C4-2B (cell line): ENCODE data around the gene KRTAP5-7.

ENCODE experiments used
- H3K27ac ChIP-seq: fragments of 450-650 bp; 2 replicates; pipeline ENCODE4 v1.5.1; 2017
- ZFX ChIP-seq: fragments of 450-650 bp; IDR thresholded peaks from 2 replicates; pipeline ENCODE4 v1.6.1; 2017
- TF ChIP-seq, protein P1 (sequence below): fragments of 450-650 bp; conservative IDR thresholded peaks from 2 replicates; pipeline ENCODE4 v1.5.1; 2017; ENCODE audit warnings: mild to moderate bottlenecking

KRTAP5-7 gene

DNA sequence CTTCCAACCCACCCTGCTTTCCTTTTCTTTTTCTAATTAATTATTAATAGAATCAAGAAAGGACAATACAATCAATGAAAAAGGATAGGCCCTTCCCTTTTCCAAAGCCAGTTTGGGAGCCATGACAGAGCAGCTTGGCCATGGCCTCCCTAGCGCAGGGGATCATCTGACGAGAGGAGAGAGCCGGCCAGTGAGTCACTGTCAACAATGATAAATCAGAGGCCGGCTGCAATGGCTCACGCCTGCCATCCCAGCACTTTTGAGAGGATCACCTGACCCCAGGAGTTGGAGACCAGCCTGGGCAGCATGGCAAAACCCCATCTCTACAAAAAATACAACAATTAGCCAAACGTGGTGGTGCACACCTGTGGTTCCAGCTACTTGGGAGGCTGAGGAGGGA lies 27.5 kb upstream of the KRTAP5-7 start:
- TF ChIP-seq, protein P1, sequence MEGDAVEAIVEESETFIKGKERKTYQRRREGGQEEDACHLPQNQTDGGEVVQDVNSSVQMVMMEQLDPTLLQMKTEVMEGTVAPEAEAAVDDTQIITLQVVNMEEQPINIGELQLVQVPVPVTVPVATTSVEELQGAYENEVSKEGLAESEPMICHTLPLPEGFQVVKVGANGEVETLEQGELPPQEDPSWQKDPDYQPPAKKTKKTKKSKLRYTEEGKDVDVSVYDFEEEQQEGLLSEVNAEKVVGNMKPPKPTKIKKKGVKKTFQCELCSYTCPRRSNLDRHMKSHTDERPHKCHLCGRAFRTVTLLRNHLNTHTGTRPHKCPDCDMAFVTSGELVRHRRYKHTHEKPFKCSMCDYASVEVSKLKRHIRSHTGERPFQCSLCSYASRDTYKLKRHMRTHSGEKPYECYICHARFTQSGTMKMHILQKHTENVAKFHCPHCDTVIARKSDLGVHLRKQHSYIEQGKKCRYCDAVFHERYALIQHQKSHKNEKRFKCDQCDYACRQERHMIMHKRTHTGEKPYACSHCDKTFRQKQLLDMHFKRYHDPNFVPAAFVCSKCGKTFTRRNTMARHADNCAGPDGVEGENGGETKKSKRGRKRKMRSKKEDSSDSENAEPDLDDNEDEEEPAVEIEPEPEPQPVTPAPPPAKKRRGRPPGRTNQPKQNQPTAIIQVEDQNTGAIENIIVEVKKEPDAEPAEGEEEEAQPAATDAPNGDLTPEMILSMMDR = no peak
- no peak for TF ChIP-seq ZFX
- no peak overlapping the region for H3K27ac ChIP-seq

DNA sequence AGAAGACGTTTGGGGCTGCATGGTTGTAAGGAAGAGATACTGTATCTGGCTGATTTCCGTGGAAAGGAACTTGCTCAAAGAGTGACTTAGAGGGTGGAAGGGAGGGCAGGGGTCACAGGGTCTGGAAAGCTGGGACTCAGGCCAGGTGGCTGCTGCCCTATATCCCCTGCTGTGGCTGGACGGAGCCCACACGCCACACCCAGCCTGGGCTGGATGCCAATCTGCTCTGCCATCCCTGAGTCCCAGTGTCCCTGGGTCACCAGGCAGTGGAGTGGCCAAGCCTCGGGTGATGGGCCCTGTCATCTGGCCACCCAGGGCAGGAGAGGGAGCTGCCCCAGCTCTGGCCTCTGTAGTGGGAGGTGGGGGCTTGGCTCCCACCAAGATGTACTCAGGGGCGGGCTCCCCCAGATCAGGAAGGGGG lies 26.5 kb upstream of the KRTAP5-7 start:
- TF ChIP-seq ZFX = no peak
- TF ChIP-seq, protein P1 = no peak
- no peak overlapping the region for H3K27ac ChIP-seq

DNA sequence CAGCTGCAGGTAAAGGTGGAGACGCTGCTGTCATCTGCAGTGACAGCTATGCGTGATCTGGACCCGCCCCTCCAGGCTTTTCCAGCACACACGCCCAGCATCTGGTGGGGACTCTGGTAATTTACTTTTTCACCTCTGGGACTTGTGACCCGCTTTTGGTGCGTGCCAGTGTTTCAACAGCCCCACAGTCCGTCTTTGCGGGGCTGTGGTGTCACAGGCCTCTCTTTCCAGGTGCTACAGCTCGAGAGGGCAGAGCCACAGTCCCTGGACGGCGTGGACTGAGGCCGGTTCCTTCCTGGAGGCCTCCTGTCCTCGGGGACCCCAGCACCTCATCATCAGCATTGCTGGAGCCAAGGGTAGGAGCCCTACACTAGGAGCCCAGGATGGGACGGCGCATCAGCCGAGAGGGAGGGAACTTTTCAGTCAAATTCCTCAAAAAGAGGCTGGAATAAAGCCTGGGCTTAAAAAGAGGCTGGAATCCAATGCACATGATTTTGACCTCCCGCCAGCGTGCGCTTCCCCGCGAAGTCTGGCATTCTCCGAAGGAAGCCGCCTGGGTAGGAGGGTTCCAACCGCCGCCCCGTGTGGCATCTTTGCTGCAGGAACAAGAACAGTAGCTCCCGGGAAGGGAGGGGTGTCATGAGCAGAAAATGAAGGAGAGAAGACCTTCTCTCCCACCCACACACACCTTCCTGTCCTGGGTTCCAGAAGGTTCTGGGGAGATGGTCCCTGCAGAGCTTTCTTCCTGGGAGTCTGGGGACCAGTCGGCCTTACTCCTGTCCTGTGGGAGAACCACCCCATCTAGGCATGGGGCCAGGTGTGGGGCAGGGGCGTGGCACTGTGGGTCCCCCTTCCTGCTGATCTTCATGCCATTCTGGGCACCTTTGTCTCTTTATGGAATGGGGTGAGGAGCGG lies 25.7 kb upstream of the KRTAP5-7 start:
- TF ChIP-seq, protein P1 = no peak
- no peak for TF ChIP-seq ZFX
- no peak overlapping the region for H3K27ac ChIP-seq

DNA sequence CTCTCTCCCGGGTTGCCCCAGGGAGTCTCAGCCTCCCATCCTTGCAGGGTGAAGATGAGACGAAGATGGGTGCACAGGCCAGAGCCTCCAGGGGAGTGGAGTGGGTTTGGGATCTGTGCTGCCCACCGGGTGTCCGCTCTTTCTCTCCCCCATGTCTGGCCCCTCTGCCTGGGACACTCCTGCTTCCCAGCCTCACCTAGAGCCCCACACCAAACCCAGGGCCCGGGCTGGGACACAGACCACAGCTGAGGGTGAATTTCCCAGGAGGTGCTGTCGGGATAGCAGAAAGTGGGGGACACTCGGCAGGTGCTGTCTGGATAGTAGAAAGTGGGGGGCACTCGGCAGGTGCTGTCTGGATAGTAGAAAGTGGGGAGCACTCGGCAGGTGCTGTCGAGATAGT lies 25.0 kb upstream of the KRTAP5-7 start:
- H3K27ac ChIP-seq = no peak overlapping the region
- TF ChIP-seq, protein P1 = no peak
- no peak for TF ChIP-seq ZFX

DNA sequence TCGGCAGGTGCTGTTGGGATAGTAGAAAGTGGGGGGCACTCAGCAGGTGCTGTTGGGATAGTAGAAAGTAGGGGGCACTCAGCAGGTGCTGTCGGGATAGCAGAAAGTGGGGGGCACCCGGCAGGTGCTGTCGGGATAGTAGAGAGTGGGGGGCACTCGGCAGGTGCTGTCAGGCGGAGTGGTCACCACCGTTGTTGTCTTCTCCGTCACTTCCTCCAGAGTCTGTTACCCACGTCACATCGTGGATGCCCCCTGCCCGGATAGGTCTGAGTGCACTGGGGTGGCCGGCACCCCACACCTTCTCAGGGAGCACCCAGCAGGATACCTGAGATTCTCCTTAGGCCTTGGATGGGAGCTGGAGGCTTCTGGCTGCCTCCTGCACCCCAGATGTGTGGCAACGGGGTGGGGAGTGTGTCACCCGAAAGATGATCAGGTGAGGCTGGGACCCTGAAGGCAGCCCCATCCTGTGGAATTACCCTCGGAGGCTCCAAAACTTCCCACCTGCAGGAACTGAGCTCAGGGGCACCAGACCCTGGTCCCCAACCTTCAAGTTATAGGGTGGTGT lies 24.1 kb upstream of the KRTAP5-7 start:
- H3K27ac ChIP-seq = no peak overlapping the region
- no peak for TF ChIP-seq ZFX
- TF ChIP-seq, protein P1 = no peak

DNA sequence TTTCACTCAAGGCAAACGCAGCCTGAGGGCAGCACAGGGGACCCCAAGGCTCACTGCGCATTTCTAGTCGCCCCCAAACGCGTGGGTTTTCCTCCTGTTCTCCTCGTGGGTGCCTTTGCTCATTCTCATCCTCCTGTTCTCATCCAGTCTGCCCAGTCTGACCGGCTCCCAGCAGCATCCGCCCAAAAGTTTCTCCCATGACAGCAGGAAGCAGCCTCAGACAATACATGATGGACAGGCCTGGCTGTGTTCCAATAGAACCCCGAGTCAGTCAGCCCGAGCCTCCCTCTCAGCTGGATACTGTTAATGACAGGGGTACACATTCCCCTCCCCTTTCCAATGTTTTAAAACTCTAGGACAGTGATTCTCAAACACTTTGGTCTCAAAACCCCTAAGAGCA lies 22.5 kb upstream of the KRTAP5-7 start:
- no peak overlapping the region for H3K27ac ChIP-seq
- TF ChIP-seq, protein P1 = no peak
- no peak for TF ChIP-seq ZFX

DNA sequence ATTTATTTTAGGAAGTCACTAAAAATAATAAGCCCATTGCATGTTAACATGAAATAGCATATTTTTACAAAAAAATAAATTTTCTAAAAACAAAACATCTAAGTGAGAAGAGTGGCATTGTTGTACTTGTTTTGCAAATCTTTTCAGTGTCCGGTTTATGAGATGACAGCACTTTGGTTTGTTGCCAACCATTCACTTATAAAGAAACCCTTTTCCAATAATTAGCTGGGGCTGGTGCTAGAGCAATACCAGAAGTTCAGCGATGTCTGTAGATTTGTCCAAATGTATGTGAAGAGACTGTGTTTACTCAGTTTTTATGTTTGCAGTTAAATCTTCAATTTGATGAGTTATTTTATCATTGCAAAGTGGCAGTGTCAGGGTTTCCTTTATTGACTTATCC lies 22.1 kb upstream of the KRTAP5-7 start:
- H3K27ac ChIP-seq = no peak overlapping the region
- no peak for TF ChIP-seq ZFX
- TF ChIP-seq, protein P1 = no peak
